GM19239 (cell line): ENCODE results near the gene WFDC10B.
"Not testable (repeated sequence)": the region's sequence is repeated elsewhere in the genome, so short reads cannot be mapped to it uniquely, and the experiment has no call there.

Source experiments
- DNase-seq: peaks from one replicate; pipeline ENCODE4 v3.0.0; 2011; ENCODE audit warnings: low spot score; ENCODE audit not compliant: insufficient read length
- FAIRE-seq: peaks from 2 replicates; lab custom pipeline; 2011; peaks lifted over from hg19 to GRCh38; lab: Jason Lieb, UNC

The WFDC10B gene

GRCh38 chr20:45704969-45705637 is at the start of gene WFDC10B:
TSS of gene WFDC10B (minus strand) at chr20:45705019. CDS start at chr20:45685992, 19,027 bp downstream.
- DNase-seq (no peak), FAIRE-seq (no peak)

- DNase-seq (no peak), FAIRE-seq (no peak)
Measured at GRCh38 chr20:45752746-45753145, 47.9 kb upstream of the WFDC10B start.

- FAIRE-seq, result no peak
- DNase-seq, result no peak
Measured at GRCh38 chr20:45751721-45752120, 46.9 kb upstream of the WFDC10B start.

GRCh38 chr20:45745015-45745414 is 40.2 kb upstream of the WFDC10B start:
- FAIRE-seq, result no peak
- DNase-seq, result no peak

- DNase-seq (no peak), FAIRE-seq (no peak)
Measured at GRCh38 chr20:45742596-45742995, 37.8 kb upstream of the WFDC10B start.

GRCh38 chr20:45735988-45736387 is 31.2 kb upstream of the WFDC10B start:
- DNase-seq (no peak), FAIRE-seq (no peak)

GRCh38 chr20:45735552-45735951 is 30.7 kb upstream of the WFDC10B start:
- FAIRE-seq (no peak), DNase-seq (no peak)

GRCh38 chr20:45732199-45732598 is 27.4 kb upstream of the WFDC10B start:
- DNase-seq (no peak), FAIRE-seq (no peak)

GRCh38 chr20:45727044-45727443 is 22.2 kb upstream of the WFDC10B start:
- no peak for DNase-seq
- FAIRE-seq, result no peak

- no peak for DNase-seq
- FAIRE-seq, result no peak
Measured at GRCh38 chr20:45725134-45725533, 20.3 kb upstream of the WFDC10B start.

GRCh38 chr20:45722047-45722446 is 17.2 kb upstream of the WFDC10B start, which contains the start of gene SPINT4:
TSS of gene SPINT4 (plus strand) at chr20:45722347. CDS start at chr20:45722368, 21 bp downstream.
- DNase-seq, result no peak
- FAIRE-seq, result no peak

- DNase-seq, FAIRE-seq: not testable (repeated sequence)
Measured at GRCh38 chr20:45716141-45716688, 11.4 kb upstream of the WFDC10B start.

GRCh38 chr20:45701873-45702272 is 2.9 kb downstream of the WFDC10B start, which contains the start of gene WFDC13:
TSS of gene WFDC13 (plus strand) at chr20:45702038. CDS start at chr20:45702124, 86 bp downstream.
- DNase-seq (no peak), FAIRE-seq (no peak)

- no peak for FAIRE-seq
- no peak for DNase-seq
Measured at GRCh38 chr20:45701104-45701503, 3.7 kb downstream of the WFDC10B start.

- FAIRE-seq, result no peak
- no peak for DNase-seq
Measured at GRCh38 chr20:45695496-45695895, 9.3 kb downstream of the WFDC10B start.

GRCh38 chr20:45693346-45693745 is 11.5 kb downstream of the WFDC10B start:
- not testable (repeated sequence) for FAIRE-seq, DNase-seq

- DNase-seq, result no peak
Measured at GRCh38 chr20:45685896-45686295, 18.9 kb downstream of the WFDC10B start.

GRCh38 chr20:45679650-45680049 is 25.2 kb downstream of the WFDC10B start:
- FAIRE-seq (no peak), DNase-seq (no peak)

More at GRCh38 chr20:45685896-45686295, 18.9 kb downstream of the WFDC10B start:
- no peak for FAIRE-seq

- FAIRE-seq (no peak), DNase-seq (no peak)
Measured at GRCh38 chr20:45672765-45673164, 32.1 kb downstream of the WFDC10B start.

GRCh38 chr20:45670139-45670538 is 34.7 kb downstream of the WFDC10B start, which contains the start of gene WFDC11:
TSS of gene WFDC11 (minus strand) at chr20:45670239. CDS start at chr20:45650600, 19,639 bp downstream.
- FAIRE-seq, result no peak
- no peak for DNase-seq

GRCh38 chr20:45657038-45657437 is 47.8 kb downstream of the WFDC10B start:
- FAIRE-seq, DNase-seq: not testable (repeated sequence)
